ENCODE data around the gene INPP5D. TPM values are rescaled to one million over a fixed set of nuclear protein-coding genes. Genes with fewer than 3 reads are reported as not detected.

The INPP5D gene
- total RNA-seq, 1 donor from 2014 or later = 2.2 TPM

DNA sequence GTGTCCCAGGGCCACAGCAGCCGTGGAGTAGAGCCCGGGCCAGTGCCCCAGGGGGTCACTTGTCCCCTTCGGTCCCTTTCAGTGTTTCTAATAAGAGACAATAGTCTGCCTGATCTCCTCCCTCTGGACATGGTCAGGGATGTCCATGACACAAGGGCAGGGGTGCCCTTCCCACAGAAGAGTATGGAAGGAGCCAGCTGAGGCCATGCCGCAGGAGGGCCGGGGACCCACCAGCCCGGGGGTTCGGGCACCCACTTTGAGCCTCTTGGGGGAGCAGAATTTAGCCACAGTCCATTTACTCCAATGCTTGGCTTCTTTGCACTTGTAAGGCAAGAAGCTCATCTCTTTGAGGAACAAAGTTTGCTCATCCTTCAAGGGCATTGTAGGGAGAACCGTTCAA is 102.6 kb downstream of the INPP5D start:
- no peak overlapping the region for H3K4me3 Mint-ChIP-seq (ENCODE audit: unreplicated experiment)
- peaks cover 1% of the 10 kb centered on the region for H3K9me3 Mint-ChIP-seq (ENCODE audit: unreplicated experiment)
- no peaks in the 10 kb centered on the region for H3K36me3 Mint-ChIP-seq (ENCODE audit: unreplicated experiment)
- H3K27ac Mint-ChIP-seq (ENCODE audit: unreplicated experiment) = no peak overlapping the region
- no peaks in the 10 kb centered on the region for H3K27me3 Mint-ChIP-seq (ENCODE audit: unreplicated experiment)
- TF ChIP-seq, protein P1, sequence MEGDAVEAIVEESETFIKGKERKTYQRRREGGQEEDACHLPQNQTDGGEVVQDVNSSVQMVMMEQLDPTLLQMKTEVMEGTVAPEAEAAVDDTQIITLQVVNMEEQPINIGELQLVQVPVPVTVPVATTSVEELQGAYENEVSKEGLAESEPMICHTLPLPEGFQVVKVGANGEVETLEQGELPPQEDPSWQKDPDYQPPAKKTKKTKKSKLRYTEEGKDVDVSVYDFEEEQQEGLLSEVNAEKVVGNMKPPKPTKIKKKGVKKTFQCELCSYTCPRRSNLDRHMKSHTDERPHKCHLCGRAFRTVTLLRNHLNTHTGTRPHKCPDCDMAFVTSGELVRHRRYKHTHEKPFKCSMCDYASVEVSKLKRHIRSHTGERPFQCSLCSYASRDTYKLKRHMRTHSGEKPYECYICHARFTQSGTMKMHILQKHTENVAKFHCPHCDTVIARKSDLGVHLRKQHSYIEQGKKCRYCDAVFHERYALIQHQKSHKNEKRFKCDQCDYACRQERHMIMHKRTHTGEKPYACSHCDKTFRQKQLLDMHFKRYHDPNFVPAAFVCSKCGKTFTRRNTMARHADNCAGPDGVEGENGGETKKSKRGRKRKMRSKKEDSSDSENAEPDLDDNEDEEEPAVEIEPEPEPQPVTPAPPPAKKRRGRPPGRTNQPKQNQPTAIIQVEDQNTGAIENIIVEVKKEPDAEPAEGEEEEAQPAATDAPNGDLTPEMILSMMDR (IDR thresholded peaks at IDR 0.05; ENCODE audit: partially characterized antibody, unreplicated experiment) = no peak
- no peak for DNase-seq
- no peaks in the 10 kb centered on the region for H3K4me1 Mint-ChIP-seq (ENCODE audit: low read depth, unreplicated experiment)

DNA sequence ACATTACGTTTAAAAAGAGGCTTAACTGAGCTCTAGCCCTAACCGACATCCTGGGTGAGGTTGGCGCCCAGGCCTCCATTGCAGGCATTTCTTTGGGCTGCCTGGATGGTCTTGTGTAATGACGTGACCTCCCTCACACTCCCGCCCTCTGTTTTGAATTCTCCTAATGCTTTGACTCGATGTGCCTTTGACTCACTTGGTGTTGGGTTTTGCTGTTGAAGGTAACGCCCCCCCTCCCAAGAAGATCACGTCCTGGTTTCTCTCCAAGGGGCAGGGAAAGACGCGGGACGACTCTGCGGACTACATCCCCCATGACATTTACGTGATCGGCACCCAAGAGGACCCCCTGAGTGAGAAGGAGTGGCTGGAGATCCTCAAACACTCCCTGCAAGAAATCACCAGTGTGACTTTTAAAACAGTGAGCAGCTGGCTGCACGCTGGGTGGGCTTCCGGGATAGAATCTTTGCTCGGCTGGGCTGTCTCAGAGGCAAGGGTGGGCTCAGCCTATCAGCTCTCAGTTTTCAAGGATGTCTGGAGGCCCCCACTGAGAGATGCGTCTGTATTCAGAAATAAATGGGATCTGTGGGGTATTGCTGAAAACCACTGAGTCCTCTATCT is 103.5 kb downstream of the INPP5D start:
- H3K9me3 Mint-ChIP-seq (ENCODE audit: unreplicated experiment) = peaks cover 1% of the 10 kb centered on the region
- H3K36me3 Mint-ChIP-seq (ENCODE audit: unreplicated experiment) = no peaks in the 10 kb centered on the region
- TF ChIP-seq, protein P1 (IDR thresholded peaks at IDR 0.05; ENCODE audit: partially characterized antibody, unreplicated experiment) = no peak
- H3K4me1 Mint-ChIP-seq (ENCODE audit: low read depth, unreplicated experiment) = no peaks in the 10 kb centered on the region
- H3K27me3 Mint-ChIP-seq (ENCODE audit: unreplicated experiment) = no peaks in the 10 kb centered on the region
- no peak overlapping the region for H3K4me3 Mint-ChIP-seq (ENCODE audit: unreplicated experiment)
- no peak overlapping the region for H3K27ac Mint-ChIP-seq (ENCODE audit: unreplicated experiment)
- DNase-seq = no peak

DNA sequence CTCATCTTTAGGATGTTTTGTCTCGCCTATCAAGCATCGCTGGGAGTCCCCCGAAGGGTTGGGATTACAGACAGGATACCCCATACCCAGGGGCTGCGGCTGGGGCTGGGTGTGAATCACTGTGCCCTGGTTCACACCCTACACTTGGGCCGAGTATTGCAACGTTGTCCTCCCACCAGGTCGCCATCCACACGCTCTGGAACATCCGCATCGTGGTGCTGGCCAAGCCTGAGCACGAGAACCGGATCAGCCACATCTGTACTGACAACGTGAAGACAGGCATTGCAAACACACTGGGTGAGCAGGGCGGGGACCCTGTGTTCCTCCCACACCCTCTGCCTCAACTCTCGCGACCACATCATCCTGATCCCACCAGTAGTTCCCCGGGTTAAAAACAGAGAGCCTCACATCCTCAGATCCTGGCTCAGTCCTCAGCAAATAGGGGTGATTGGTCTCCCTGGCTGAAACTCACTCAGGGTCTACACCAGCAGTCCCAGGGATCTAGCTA is 104.0 kb downstream of the INPP5D start:
- no peak for DNase-seq
- Mint-ChIP-seq H3K4me3 (ENCODE audit: unreplicated experiment) (no peak overlapping the region), H3K27ac (ENCODE audit: unreplicated experiment) (no peak overlapping the region), H3K9me3 (ENCODE audit: unreplicated experiment) (peaks cover 1% of the 10 kb centered on the region), H3K36me3 (ENCODE audit: unreplicated experiment) (no peaks in the 10 kb centered on the region), H3K27me3 (ENCODE audit: unreplicated experiment) (no peaks in the 10 kb centered on the region), H3K4me1 (ENCODE audit: low read depth, unreplicated experiment) (peaks cover 2% of the 10 kb centered on the region)
- TF ChIP-seq, protein P1 (IDR thresholded peaks at IDR 0.05; ENCODE audit: partially characterized antibody, unreplicated experiment) = no peak

DNA sequence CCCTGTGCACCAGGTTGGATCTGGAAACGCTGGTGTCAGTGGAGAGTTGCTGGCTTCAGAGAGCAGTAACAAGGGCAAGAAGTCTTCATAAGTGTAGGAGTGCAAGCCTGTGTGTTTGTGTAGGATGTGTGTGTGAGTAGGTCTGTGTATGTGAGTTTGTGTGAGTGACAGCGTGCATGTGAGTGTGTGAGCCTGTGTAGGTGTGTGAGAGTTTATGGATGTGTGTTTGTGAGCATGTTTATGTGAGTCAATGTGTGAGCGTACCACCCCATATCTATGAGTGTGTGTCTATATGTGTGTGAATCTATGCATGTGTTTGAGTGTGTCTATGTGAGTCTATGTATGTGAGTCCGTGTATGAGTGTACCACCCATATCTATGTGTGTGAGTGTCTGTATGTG is 104.8 kb downstream of the INPP5D start:
- TF ChIP-seq, protein P1 (IDR thresholded peaks at IDR 0.05; ENCODE audit: partially characterized antibody, unreplicated experiment) = no peak
- H3K36me3 Mint-ChIP-seq (ENCODE audit: unreplicated experiment) = no peaks in the 10 kb centered on the region
- H3K9me3 Mint-ChIP-seq (ENCODE audit: unreplicated experiment) = peaks cover 1% of the 10 kb centered on the region
- H3K4me3 Mint-ChIP-seq (ENCODE audit: unreplicated experiment) = no peak overlapping the region
- DNase-seq = no peak
- H3K4me1 Mint-ChIP-seq (ENCODE audit: low read depth, unreplicated experiment) = peaks cover 5% of the 10 kb centered on the region
- no peaks in the 10 kb centered on the region for H3K27me3 Mint-ChIP-seq (ENCODE audit: unreplicated experiment)
- no peak overlapping the region for H3K27ac Mint-ChIP-seq (ENCODE audit: unreplicated experiment)

DNA sequence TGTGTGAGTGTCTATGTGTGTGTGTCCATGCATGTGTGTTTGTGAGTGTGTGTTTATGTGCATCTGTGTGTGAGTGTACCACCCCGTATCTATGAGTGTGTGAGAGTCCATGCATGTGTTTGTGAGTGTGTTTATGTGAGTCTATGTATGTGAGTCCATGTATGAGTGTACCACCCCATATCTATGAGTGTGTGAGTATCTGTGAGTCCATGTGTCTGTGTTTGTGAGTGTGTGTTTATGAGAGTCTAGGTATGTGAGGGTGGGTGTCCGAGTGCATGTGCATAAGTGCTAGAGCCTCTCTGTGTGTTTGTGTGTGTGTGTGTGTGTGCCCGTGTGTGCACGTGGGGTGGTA is 105.4 kb downstream of the INPP5D start:
- Mint-ChIP-seq H3K36me3 (ENCODE audit: unreplicated experiment) (no peaks in the 10 kb centered on the region), H3K4me3 (ENCODE audit: unreplicated experiment) (no peak overlapping the region), H3K27ac (ENCODE audit: unreplicated experiment) (no peak overlapping the region), H3K4me1 (ENCODE audit: low read depth, unreplicated experiment) (peaks cover 8% of the 10 kb centered on the region), H3K27me3 (ENCODE audit: unreplicated experiment) (no peaks in the 10 kb centered on the region), H3K9me3 (ENCODE audit: unreplicated experiment) (peaks cover 1% of the 10 kb centered on the region)
- DNase-seq = no peak
- TF ChIP-seq, protein P1 (IDR thresholded peaks at IDR 0.05; ENCODE audit: partially characterized antibody, unreplicated experiment) = no peak
